PFSK-1 (cell line): ENCODE data around the gene KCNH1.

ENCODE experiments used
- FOXP2 ChIP-seq: optimal IDR thresholded peaks from 2 replicates; pipeline ENCODE3; 2011; ENCODE audit warnings: borderline replicate concordance, control low read depth, inconsistent platforms; ENCODE audit not compliant: insufficient read depth; ENCODE audit errors: extremely low read length, extremely low read depth
- POLR2AphosphoS5 ChIP-seq: IDR thresholded peaks from 2 replicates; pipeline ENCODE4 v1.6.1; 2012; ENCODE audit warnings: low read depth, mild to moderate bottlenecking, control low read depth, low read length, moderate library complexity
- REST ChIP-seq, 2 experiments: IDR thresholded peaks; 2 replicates each; pipeline versions ENCODE4 v1.6.1 to v1.8.0; 2011 to 2012; ENCODE audit warnings: low read depth in 2 of 2, low read length in 2 of 2, control low read depth in 1 of 2, inconsistent platforms in 1 of 2, mild to moderate bottlenecking in 1 of 2, moderate library complexity in 1 of 2; ENCODE audit not compliant: insufficient read depth in 1 of 2
- SIN3A ChIP-seq: IDR thresholded peaks from 2 replicates; pipeline ENCODE4 v1.6.1; 2012; ENCODE audit warnings: mild to moderate bottlenecking, low read length, moderate library complexity, borderline replicate concordance; ENCODE audit not compliant: insufficient read depth
- TAF1 ChIP-seq: IDR thresholded peaks from 2 replicates; pipeline ENCODE4 v1.6.1; 2012; ENCODE audit warnings: low read length, control low read depth, borderline replicate concordance; ENCODE audit not compliant: insufficient read depth

KCNH1 gene

GRCh38 chr1:210728437-210729149, 405.4 kb downstream of the KCNH1 start:
- TF ChIP-seq REST (IDR thresholded peaks at IDR 0.05; ENCODE audit: insufficient read depth in 1 of 2, low read depth in 2 of 2, low read length in 2 of 2), result no peak
- TF ChIP-seq POLR2AphosphoS5, result no peak
- no peak for TF ChIP-seq FOXP2
- TF ChIP-seq TAF1, result no peak
- TF ChIP-seq SIN3A, result no peak

DNA sequence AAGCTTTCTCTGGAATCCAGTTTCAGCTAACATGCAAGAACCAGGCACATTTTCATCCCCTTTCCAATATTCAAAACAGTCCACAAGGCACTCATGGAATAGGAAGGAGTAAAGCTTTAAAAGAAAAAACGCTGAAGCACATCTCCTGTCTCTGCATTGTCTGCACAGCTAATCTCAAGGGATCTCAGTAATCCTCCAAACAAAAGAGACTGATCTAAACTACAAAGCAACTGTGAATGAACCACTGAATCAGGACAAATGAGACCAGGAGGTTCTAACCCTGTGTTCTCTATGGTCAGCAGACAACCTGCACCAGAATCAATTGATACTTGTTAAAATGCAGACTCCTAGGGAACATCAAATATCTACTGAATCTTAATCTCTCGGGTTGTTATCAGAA, 406.2 kb downstream of the KCNH1 start:
- TF ChIP-seq TAF1, result no peak

DNA sequence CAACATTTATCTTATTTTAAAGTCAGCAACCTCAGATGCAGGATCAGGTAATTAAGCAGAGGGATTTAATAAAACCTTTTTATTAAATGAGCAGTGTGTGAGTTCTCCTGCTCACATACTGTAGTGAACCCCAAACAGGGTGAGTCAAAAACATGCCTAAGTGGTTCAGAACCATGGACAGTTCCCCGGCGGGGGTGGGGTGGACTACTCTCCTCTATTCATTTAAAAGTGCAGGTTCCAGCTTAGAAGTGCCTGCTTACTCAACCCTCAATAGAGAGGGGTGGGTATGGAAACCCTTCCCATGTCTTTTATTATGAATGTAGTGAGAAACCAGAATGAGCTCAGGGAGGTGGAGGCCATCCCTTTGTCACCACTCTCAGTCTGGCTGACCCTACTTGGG, 407.3 kb downstream of the KCNH1 start:
- TF ChIP-seq REST (IDR thresholded peaks at IDR 0.05; ENCODE audit: insufficient read depth in 1 of 2, low read depth in 2 of 2, low read length in 2 of 2) (peak; percentile 85 to 98), TAF1 (no peak), FOXP2 (no peak), SIN3A (no peak)

DNA sequence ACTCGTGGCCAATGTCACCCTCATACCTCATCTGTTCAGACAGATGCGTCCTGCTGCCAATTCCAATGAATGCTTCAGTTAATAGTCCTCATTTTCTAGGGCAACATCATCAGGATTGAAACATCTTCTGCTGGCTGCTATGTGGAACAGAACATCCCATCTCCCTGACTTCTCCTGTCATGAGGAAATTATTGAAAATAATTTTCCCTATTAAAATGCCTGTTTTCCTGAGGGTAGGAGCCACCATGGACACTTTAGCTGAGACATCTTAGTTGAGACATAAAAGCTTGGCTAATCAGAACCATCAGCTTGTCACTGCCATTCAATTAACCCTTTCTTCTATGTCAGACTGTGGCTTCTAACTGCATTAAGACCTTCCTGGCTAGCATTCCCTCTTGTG, 409.2 kb downstream of the KCNH1 start:
- TF ChIP-seq FOXP2 (no peak), REST (IDR thresholded peaks at IDR 0.05; ENCODE audit: insufficient read depth in 1 of 2, low read depth in 2 of 2, low read length in 2 of 2) (no peak), POLR2AphosphoS5 (no peak)

DNA sequence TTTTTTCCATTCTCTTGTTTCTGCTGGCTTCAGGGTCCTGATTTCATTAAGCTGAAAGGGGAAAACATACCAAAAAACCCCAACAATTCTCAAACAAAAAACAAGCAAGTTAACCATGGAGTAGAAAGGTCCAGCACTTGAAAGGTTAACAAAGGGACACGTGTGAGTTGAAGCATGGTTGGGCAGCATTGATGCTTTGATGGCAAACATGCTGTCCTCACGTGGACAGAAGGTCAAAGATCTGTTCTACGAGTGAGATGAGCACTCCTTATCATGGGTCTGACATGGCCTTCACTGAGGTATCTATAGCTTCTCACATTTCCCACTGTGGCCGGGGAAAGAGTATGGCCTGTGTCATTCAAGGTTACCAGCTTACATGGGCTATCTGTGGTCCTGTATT, 410.3 kb downstream of the KCNH1 start:
- TF ChIP-seq REST (IDR thresholded peaks at IDR 0.05; ENCODE audit: insufficient read depth in 1 of 2, low read depth in 2 of 2, low read length in 2 of 2) (no peak), FOXP2 (no peak), TAF1 (no peak), SIN3A (no peak), POLR2AphosphoS5 (no peak)
